Ureter (tissue), 1 donor: ENCODE measurements around the gene MST1. TPM values are rescaled to one million over a fixed set of nuclear protein-coding genes. Genes with fewer than 3 reads are reported as not detected.

Experiments used
- DNase-seq: peaks from one replicate; pipeline ENCODE4 v3.0.0-alpha.2; 2020; ENCODE audit warnings: low spot score
- total RNA-seq: library from RNA; stranded (reverse); gene quantifications from one replicate; pipeline ENCODE4 v1.2.4, GENCODE V29; 2023
- donor health status: DM: yes; HTN: yes; CAD: no.

The MST1 gene
- total RNA-seq, 1 donor from 2014 or later, result 16.6 TPM

GRCh38 chr3:49674497-49674983 lies 14.7 kb downstream of the MST1 start:
- DNase-seq, result peak; percentile 61

DNA sequence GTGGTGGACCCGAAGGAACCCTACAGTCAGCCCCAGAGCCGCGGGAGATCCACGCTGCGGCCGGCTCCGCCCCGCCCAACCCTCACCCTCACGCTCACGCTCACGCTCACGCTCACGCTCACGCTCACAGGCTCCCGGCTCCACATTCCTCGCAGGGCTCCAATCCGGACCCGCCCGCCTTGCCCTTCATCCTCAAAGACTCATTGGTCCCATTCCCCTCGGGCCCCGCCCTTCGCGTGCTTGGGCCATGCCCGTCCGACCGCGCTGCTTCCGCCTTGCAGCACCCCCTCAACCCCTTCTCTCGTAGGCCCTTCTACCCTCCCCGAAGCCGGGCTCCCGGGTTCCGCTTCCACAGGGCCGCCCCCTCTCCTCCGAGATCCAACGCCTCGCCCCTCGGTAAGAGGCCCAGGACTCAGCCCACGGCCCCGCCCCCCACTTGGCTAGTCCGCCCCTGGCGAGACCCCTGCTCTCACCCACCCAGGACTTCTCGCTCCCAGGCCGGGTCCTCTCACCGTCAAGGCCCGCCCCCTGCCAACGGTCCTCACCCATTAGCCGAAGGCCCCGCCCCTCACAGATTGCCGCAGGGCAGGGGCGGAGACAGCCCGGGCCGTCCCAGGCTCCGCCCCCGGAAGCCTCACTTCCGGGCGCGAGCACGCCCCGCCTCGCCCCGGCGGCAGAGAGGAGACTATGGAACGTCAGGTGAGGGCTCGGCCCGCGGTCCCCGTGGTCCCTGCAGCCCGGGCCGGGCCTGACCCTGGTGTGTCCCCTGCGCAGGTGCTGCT lies 15.4 kb downstream of the MST1 start, which contains the start of gene APEH:
Gene APEH (plus strand): TSS at position 637 of the 782 bp plus-strand sequence. CDS start 51 bp downstream, at position 688.
- peak; percentile 97 for DNase-seq

DNA sequence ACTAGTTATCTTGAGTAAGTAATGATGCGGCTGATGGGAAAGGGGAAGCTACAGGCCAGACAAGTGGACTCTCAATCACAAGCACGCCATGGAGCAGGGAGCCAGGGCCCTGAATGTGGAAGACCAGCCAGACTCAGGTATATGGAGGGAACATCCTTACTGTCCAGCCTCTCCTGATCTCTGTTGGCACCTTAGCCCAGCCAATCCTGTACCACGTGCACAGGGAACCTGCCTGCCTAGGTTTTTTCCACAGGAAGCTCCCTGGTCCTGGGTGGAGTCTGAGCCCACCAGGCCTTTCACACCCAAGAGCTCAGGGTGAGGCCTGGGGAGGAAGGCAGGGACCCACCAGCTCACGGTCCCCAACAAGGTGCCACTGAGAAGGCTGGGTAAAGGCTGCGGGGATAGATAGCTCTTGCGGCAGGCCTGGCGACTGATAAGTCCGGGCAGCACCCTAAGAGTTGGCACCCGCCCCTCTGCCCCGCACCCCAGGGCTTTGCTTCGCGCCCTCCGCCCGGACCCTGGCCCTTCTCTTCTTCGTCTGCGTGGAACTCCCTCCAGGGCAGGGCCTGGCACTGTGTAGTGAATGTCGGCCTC lies 16.1 kb downstream of the MST1 start:
- DNase-seq, result no peak

DNA sequence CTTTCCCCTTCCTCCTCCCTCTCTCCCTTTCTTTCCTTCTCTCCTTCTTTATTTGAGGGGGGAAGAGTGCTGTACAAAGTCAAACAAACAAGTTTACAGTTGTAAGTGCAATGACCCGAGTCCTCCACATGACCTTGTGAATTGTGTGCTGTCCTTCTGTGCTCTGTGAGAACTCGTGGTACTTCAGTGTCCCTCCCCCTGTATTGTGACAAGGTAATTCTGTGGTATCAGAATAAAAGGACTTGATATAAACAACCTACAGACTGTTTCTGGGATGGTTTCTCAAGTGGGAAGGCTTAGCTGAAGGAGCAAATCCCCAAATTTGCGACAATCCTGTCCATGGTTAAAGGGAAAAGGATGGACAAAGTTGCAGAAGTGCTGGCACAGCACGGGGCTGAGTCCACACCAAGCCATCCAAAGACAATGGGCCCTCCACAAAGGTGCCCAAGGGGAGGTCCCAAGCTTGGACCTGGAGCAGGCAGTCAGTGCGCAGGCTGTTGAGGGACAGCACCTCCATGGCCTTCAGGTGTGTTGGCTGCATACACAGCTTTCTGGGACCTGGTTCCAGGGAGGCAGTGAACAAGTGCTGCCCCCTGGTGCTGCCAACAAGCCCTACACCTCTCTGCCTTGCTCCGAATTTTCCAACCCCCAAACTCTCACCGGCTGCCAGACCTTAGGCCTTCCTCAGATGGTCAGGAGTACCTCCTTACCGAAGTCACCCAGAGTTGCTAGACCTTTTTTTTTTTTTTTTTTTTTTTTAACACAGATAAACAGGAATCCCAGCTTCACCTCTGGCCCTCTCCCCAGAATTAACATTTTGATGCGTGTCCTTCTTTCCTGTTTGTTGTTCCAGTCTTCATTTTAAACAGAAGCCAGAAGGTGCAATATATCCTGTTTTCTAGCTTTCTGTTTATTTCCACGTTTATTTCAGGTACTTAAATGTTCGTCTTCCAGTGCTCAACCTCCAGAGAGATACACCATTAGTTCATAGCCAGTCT lies 17.7 kb downstream of the MST1 start:
- DNase-seq, result peak; percentile 78

DNA sequence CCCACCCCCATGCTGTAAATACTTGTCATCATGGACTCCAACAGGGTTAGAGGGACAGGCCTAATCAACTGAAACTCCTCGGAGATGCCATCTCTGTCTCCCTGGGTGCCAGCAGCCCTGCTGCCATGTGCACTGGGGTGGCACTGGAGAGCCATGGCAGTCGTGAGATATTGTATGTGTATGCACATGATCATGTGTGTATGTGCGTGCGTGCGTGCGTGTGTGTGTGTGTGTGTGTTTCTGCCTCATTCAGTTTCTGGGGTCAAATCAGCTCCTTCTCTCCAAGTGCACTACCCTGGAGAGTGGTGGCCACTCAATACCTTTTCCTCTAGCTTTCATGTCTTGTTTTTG lies 18.4 kb downstream of the MST1 start:
- DNase-seq, result no peak

DNA sequence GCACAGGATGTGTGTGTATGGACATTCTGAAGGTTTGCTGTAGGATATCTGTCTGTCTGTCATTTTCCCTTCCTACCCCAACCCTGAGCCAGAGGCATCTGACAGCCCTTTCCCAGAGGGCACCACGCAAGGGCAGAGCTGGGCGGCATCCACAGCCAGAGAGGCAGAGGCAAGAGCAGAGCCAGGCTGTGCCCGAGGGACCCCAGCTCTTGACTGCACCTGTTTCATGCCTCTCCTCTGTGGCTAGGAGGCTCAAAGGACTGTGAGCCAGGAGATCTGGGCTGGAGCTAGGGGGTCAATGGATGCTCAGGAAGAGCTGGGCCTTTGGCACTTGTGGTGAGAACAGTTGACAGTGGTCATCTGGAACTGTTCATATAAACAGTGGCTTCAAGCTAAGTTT lies 19.9 kb downstream of the MST1 start:
- DNase-seq, result no peak

GRCh38 chr3:49668861-49669260 lies 20.4 kb downstream of the MST1 start:
- no peak for DNase-seq

GRCh38 chr3:49668414-49668797 lies 20.9 kb downstream of the MST1 start:
- no peak for DNase-seq

- DNase-seq, result no peak
These were observed 21.4 kb downstream of the MST1 start for GRCh38 chr3:49667701-49668413.

DNA sequence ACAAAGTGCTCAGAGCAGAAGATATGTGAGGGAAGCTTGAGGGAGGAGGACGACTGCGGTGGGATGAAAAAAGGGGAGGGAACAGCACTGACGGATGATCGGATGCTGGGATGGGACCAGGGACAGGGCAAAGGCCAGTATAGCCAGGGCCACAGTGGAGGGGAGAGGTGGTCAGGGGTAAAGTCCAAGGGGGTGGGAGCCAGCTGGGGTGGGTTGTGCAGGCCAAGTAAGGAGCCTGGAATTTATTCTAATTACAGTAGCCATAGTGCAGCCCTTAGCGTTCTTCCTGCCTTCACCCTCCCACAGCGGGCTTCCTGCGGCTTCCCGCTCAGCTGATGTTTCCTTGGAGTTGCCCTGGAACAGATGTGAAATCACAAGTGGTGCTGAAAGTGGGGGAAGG lies 22.7 kb downstream of the MST1 start:
- DNase-seq, result no peak

DNA sequence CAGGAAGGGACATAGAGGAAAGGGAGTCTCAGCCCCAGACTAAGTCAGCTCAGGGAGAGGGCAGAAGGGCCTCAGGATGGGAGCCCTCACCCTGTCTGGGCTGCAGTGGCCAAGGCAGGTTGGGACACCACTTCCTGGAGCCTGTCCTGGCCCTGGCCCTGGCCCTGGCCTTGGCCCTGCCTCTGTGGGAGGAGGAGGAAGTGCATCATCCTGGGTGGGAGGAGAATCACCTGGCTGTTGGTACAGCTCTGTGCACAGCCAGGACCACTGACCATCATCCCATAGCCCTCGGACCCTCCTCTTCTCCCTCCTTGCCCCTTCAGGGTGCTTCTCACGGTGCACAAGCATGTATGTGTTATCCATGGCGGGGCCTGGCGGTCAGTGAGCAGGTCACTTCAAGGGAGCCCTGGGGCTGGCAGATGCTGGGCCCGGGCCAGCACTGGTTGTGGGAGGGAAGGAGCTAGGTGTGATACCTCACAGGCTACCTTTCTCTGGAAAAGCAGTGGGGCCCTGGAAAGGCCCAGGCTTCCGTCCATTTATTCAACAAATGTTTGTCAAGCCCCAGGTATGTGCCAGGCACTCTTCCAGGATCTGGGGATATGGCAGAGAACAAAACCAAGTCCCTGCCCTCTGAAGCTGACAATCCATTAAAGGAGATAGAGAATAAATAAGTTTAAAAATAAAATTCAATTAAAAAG lies 23.3 kb downstream of the MST1 start:
- no peak for DNase-seq

GRCh38 chr3:49664300-49664699 lies 25.0 kb downstream of the MST1 start:
- no peak for DNase-seq

- no peak for DNase-seq
These were observed 25.4 kb downstream of the MST1 start for GRCh38 chr3:49663831-49664230.

DNA sequence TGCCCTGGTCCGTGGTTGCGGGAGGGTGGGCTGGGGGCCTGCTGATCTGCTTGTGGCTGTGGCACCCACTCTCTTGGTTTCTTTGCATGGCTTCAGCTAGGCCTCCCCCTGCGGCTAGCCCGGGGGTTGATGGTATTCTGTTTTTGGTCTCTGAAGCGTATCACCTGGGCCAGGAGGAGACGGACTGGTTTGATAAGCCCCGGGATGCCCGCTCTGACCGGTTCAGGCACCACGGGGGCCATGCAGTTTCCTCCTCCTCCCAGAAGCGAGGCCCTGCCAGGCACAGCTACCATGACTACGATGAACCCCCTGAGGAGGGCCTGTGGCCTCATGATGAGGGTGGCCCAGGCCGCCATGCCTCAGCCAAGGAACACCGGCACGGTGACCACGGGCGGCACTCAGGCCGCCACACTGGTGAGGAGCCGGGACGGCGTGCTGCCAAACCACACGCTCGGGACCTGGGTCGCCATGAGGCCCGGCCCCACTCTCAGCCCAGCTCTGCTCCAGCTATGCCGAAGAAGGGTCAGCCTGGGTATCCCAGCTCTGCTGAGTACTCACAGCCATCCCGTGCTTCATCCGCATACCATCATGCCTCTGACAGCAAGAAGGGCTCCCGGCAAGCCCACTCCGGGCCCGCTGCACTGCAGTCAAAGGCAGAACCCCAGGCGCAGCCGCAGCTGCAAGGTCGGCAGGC lies 26.4 kb downstream of the MST1 start:
- no peak for DNase-seq

DNA sequence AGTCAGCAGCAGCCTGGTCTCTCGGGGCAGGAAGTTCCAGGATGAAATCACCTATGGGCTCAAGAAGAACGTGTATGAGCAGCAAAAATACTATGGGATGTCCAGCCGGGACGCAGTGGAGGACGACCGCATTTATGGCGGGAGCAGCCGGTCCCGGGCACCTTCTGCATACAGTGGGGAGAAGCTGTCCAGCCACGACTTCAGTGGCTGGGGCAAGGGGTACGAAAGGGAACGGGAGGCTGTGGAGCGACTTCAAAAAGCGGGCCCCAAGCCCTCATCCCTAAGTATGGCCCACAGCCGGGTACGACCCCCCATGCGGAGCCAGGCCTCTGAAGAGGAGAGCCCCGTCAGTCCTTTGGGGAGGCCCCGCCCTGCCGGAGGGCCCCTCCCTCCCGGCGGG lies 27.3 kb downstream of the MST1 start:
- DNase-seq, result no peak

- no peak for DNase-seq
These were observed 28.0 kb downstream of the MST1 start for GRCh38 chr3:49661281-49661680.

- DNase-seq, result no peak
These were observed 29.5 kb downstream of the MST1 start for GRCh38 chr3:49659756-49660155.

DNA sequence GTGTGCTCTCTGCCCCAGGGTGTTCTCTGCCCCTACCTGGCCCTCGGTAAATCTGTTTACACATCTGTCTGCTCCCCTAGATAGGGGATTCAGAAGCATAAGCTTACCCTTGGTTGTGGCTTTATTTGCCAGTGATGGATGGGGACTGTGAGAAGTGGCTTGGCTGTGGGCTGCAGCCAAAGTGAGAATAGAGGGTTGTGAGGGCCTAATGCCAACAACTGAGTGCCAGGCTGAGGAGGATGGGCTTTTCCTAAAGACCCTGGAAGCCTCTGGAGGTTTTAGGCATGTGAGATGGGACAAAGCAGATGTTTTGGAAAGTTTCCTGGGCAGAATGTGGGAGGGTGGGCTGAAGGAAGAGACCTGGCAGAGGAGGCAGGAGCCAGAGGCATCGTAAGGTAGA lies 30.6 kb downstream of the MST1 start:
- no peak for DNase-seq

DNA sequence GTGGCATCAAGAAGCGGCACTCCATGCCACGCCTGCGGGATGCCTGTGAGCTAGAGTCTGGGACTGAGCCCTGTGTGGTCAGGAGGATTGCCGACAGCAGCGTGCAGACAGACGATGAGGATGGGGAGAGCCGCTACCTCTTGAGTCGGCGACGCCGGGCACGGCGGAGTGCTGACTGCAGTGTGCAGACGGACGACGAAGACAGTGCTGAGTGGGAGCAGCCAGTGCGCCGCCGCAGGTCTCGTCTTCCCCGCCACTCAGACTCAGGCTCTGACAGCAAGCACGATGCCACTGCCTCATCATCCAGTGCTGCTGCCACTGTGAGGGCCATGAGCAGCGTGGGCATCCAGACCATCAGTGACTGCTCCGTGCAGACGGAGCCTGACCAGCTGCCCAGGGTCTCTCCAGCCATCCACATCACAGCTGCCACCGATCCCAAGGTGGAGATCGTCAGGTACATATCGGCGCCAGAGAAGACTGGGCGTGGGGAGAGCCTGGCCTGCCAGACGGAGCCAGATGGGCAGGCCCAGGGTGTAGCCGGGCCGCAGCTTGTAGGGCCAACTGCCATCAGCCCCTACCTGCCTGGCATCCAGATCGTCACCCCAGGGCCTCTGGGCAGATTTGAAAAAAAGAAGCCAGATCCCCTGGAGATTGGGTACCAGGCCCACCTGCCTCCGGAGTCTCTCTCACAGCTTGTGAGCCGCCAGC lies 31.9 kb downstream of the MST1 start:
- DNase-seq, result no peak
